H1 (cell line): ENCODE results near the gene PTPRD. TPM values are rescaled to one million over a fixed set of nuclear protein-coding genes. Genes with fewer than 3 reads are reported as not detected.

Experiments
- CTCF ChIA-PET: fragments of 300-600 bp; sonication (Branson Sonifier 250); formaldehyde crosslinking; loops from one replicate; lab custom pipeline; 2021; ENCODE audit not compliant: partially characterized antibody; lab: Charles Lee
- POLR2A ChIA-PET: fragments of 300-600 bp; sonication (Branson Sonifier 250); formaldehyde crosslinking; loops from one replicate; lab custom pipeline; 2021; ENCODE audit warnings: inconsistent platforms; ENCODE audit not compliant: partially characterized antibody; lab: Charles Lee
- DNase-seq, 2 experiments: peaks; one replicate each; pipeline versions ENCODE4 v3.0.0 to v3.0.0-alpha.2; 2010 to 2022; ENCODE audit warnings: low spot score in 2 of 2, low read depth in 1 of 2, mixed read lengths in 1 of 2
- FAIRE-seq: peaks from 2 replicates; lab custom pipeline; 2011; peaks lifted over from hg19 to GRCh38; lab: Jason Lieb, UNC
- H2AFZ ChIP-seq: 2 replicates; pipeline ENCODE4 v1.8.1; 2012; ENCODE audit warnings: low read length, inconsistent platforms
- H2AK5ac ChIP-seq: 2 replicates; pipeline ENCODE4 v1.6.1; 2013; ENCODE audit warnings: low read depth, low read length
- H2BK120ac ChIP-seq: replicated peaks from 2 replicates; pipeline ENCODE3; 2013; ENCODE audit warnings: low read depth, low read length, inconsistent platforms
- H2BK12ac ChIP-seq: 2 replicates; pipeline ENCODE4 v1.6.1; 2013; ENCODE audit warnings: low read depth, low read length
- H2BK15ac ChIP-seq: 2 replicates; pipeline ENCODE4 v1.6.1; 2013; ENCODE audit warnings: low read length
- H2BK20ac ChIP-seq: 2 replicates; pipeline ENCODE4 v1.6.1; 2013; ENCODE audit warnings: low read length
- H2BK5ac ChIP-seq: 2 replicates; pipeline ENCODE4 v1.6.1; 2013; ENCODE audit warnings: low read depth, low read length
- H3K14ac ChIP-seq: 2 replicates; pipeline ENCODE4 v1.6.1; 2013; ENCODE audit warnings: inconsistent platforms; ENCODE audit not compliant: insufficient read length
- H3K18ac ChIP-seq: 2 replicates; pipeline ENCODE4 v1.6.1; 2013; ENCODE audit warnings: low read length; ENCODE audit errors: extremely low read depth
- H3K23ac ChIP-seq: 2 replicates; pipeline ENCODE4 v1.6.1; 2013; ENCODE audit warnings: inconsistent platforms; ENCODE audit not compliant: insufficient read length
- H3K23me2 ChIP-seq: 2 replicates; pipeline ENCODE4 v1.6.1; 2013; ENCODE audit warnings: low read depth, low read length
- H3K27ac ChIP-seq: 2 replicates; pipeline ENCODE4 v1.6.1; 2011; ENCODE audit warnings: low read depth, low read length, inconsistent platforms
- H3K27me3 ChIP-seq, 4 experiments: replicated peaks in 1 of 4; 1 replicate in 1 of 4; 2 replicates in 3 of 4; pipeline versions ENCODE4 v1.6.1 to v1.8.1; 2011 to 2013; ENCODE audit warnings: low read length in 3 of 4, mild to moderate bottlenecking in 3 of 4, inconsistent platforms in 2 of 4, mixed read lengths in 2 of 4, moderate library complexity in 1 of 4; ENCODE audit not compliant: control insufficient read depth in 3 of 4, insufficient read depth in 3 of 4; ENCODE audit errors: extremely low read depth in 1 of 4
- H3K36me3 ChIP-seq, 4 experiments: 2 replicates each; pipeline versions ENCODE4 v1.6.1 to v1.8.1; 2011 to 2013; ENCODE audit warnings: mild to moderate bottlenecking in 4 of 4, low read length in 3 of 4, moderate library complexity in 2 of 4, control low read depth in 1 of 4, inconsistent platforms in 1 of 4; ENCODE audit not compliant: insufficient read depth in 4 of 4, control insufficient read depth in 2 of 4
- H3K4ac ChIP-seq: replicated peaks from 2 replicates; pipeline ENCODE3; 2013; ENCODE audit warnings: low read length, low read depth, mixed read lengths, inconsistent platforms; ENCODE audit not compliant: insufficient read length
- H3K4me1 ChIP-seq, 4 experiments: replicated peaks in 1 of 4; 1 replicate in 1 of 4; 2 replicates in 3 of 4; pipeline versions ENCODE4 v1.6.1 to v1.8.1; 2011 to 2013; ENCODE audit warnings: low read length in 3 of 4, inconsistent platforms in 2 of 4, mixed read lengths in 1 of 4; ENCODE audit not compliant: insufficient read depth in 4 of 4, control insufficient read depth in 3 of 4
- H3K4me2 ChIP-seq, 2 experiments: 2 replicates each; pipeline versions ENCODE4 v1.6.1 to v1.8.1; 2011 to 2013; ENCODE audit warnings: low read depth in 2 of 2, low read length in 2 of 2, control low read depth in 1 of 2, inconsistent platforms in 1 of 2, mild to moderate bottlenecking in 1 of 2; ENCODE audit not compliant: insufficient read depth in 1 of 2
- H3K4me3 ChIP-seq, 4 experiments: fragments of 200-600, 300-600 bp in 1 of 4; sonication (generic), shearing (Covaris generic), sonication (Bioruptor Twin) in 1 of 4; 2 replicates each; pipeline versions ENCODE4 v1.5.1 to v1.8.1; 2011 to 2016; ENCODE audit warnings: low read length in 4 of 4, low read depth in 3 of 4, control low read depth in 2 of 4, inconsistent platforms in 2 of 4, mild to moderate bottlenecking in 2 of 4, mixed read lengths in 1 of 4, moderate library complexity in 1 of 4; ENCODE audit not compliant: insufficient read depth in 2 of 4; ENCODE audit errors: extremely low read depth in 1 of 4
- H3K56ac ChIP-seq: replicated peaks from 2 replicates; pipeline ENCODE3; 2013; ENCODE audit warnings: low read depth, mild to moderate bottlenecking, mixed read lengths, low read length, inconsistent platforms; ENCODE audit not compliant: insufficient read length
- H3K79me1 ChIP-seq: 2 replicates; pipeline ENCODE4 v1.6.1; 2013; ENCODE audit warnings: low read depth, low read length, control low read depth
- H3K79me2 ChIP-seq, 2 experiments: 2 replicates each; pipeline versions ENCODE4 v1.6.1 to v1.8.1; 2012 to 2013; ENCODE audit warnings: low read length in 2 of 2, mild to moderate bottlenecking in 2 of 2, inconsistent platforms in 1 of 2; ENCODE audit not compliant: insufficient read depth in 2 of 2, control insufficient read depth in 1 of 2
- H3K9ac ChIP-seq, 4 experiments: replicated peaks in 1 of 4; 1 replicate in 1 of 4; 2 replicates in 3 of 4; pipeline versions ENCODE4 v1.6.1 to v1.8.1; 2011 to 2013; ENCODE audit warnings: low read depth in 3 of 4, low read length in 3 of 4, control low read depth in 2 of 4, mild to moderate bottlenecking in 2 of 4, moderate library complexity in 2 of 4, inconsistent platforms in 1 of 4; ENCODE audit errors: extremely low read depth in 1 of 4
- H3K9me3 ChIP-seq, 2 experiments: 2 replicates each; pipeline versions ENCODE4 v1.6.1 to v1.8.1; 2012 to 2013; ENCODE audit warnings: mild to moderate bottlenecking in 2 of 2, moderate library complexity in 2 of 2, control low read depth in 1 of 2, inconsistent platforms in 1 of 2, low read depth in 1 of 2, low read length in 1 of 2, mixed read lengths in 1 of 2; ENCODE audit not compliant: insufficient read depth in 2 of 2
- H4K20me1 ChIP-seq, 2 experiments: replicated peaks in 1 of 2; 2 replicates each; pipeline versions ENCODE3 to v1.8.1; 2011 to 2013; ENCODE audit warnings: inconsistent platforms in 2 of 2, low read length in 2 of 2, mild to moderate bottlenecking in 1 of 2; ENCODE audit not compliant: insufficient read depth in 2 of 2, control insufficient read depth in 1 of 2
- H4K5ac ChIP-seq: 2 replicates; pipeline ENCODE4 v1.6.1; 2013; ENCODE audit warnings: low read length, low read depth, mixed read lengths, inconsistent platforms; ENCODE audit not compliant: insufficient read length
- H4K8ac ChIP-seq: 2 replicates; pipeline ENCODE4 v1.8.0; 2013; ENCODE audit warnings: mild to moderate bottlenecking, moderate library complexity, low read length, inconsistent platforms; ENCODE audit not compliant: insufficient read depth; ENCODE audit errors: extremely low read depth
- H4K91ac ChIP-seq: replicated peaks from 2 replicates; pipeline ENCODE3; 2013; ENCODE audit warnings: low read length, mixed read lengths, inconsistent platforms; ENCODE audit not compliant: insufficient read length
- BRCA1 ChIP-seq: IDR thresholded peaks from 2 replicates; pipeline ENCODE4 v1.6.1; 2012; ENCODE audit warnings: low read depth, low read length, improper control_type of control experiment
- CREB1 ChIP-seq: IDR thresholded peaks from 2 replicates; pipeline ENCODE4 v1.6.1; 2012; ENCODE audit warnings: inconsistent platforms
- CTBP2 ChIP-seq: IDR thresholded peaks from 2 replicates; pipeline ENCODE4 v1.7.0; 2011; ENCODE audit warnings: borderline replicate concordance, mild to moderate bottlenecking, moderate library complexity, mixed read lengths, low read length; ENCODE audit not compliant: insufficient read depth, insufficient read length
- EGR1 ChIP-seq: IDR thresholded peaks from 2 replicates; pipeline ENCODE4 v1.6.1; 2011; ENCODE audit warnings: low read depth, low read length, borderline replicate concordance
- EP300 ChIP-seq, 2 experiments: IDR thresholded peaks; 1 replicate in 1 of 2; 2 replicates in 1 of 2; pipeline ENCODE4 v1.6.1; 2011 to 2012; ENCODE audit warnings: low read depth in 2 of 2, low read length in 2 of 2, mild to moderate bottlenecking in 2 of 2, borderline replicate concordance in 1 of 2, inconsistent platforms in 1 of 2, moderate library complexity in 1 of 2
- GABPA ChIP-seq: IDR thresholded peaks from 2 replicates; pipeline ENCODE4 v1.6.1; 2011; ENCODE audit warnings: mild to moderate bottlenecking, low read length, moderate library complexity, borderline replicate concordance; ENCODE audit not compliant: insufficient read depth
- KDM4A ChIP-seq: IDR thresholded peaks from one replicate; pipeline ENCODE4 v1.7.1; 2012; ENCODE audit warnings: low read depth, mild to moderate bottlenecking, moderate library complexity, low read length, inconsistent platforms; ENCODE audit not compliant: severe bottlenecking
- NRF1 ChIP-seq: IDR thresholded peaks from 2 replicates; pipeline ENCODE4 v1.6.1; 2011; ENCODE audit warnings: mild to moderate bottlenecking, low read depth, low read length, improper control_type of control experiment
- POLR2AphosphoS5 ChIP-seq: IDR thresholded peaks from 2 replicates; pipeline ENCODE4 v1.6.1; 2011; ENCODE audit warnings: low read depth, low read length
- RNF2 ChIP-seq: fragments of 200-900, 300-1000 bp; sonication (generic); IDR thresholded peaks from 2 replicates; pipeline ENCODE4 v1.7.1; 2016; ENCODE audit warnings: borderline replicate concordance, low read depth, mild to moderate bottlenecking, antibody characterized with exemption, low read length; ENCODE audit not compliant: poor library complexity, severe bottlenecking; ENCODE audit errors: missing control alignments
- SP4 ChIP-seq: IDR thresholded peaks from 2 replicates; pipeline ENCODE4 v1.6.1; 2012; ENCODE audit warnings: low read length, inconsistent platforms
- TAF7 ChIP-seq: optimal IDR thresholded peaks from 2 replicates; pipeline ENCODE3; 2011; ENCODE audit warnings: low read depth, mild to moderate bottlenecking, inconsistent platforms, low read length, moderate library complexity, borderline replicate concordance
- TBP ChIP-seq: IDR thresholded peaks from 2 replicates; pipeline ENCODE4 v1.6.1; 2011; ENCODE audit warnings: low read depth, low read length, improper control_type of control experiment
- WGBS, 2 experiments: shearing (Covaris generic) in 1 of 2; methylation state at CpG; one replicate each; pipeline versions ENCODE4 v1.1.6 to v1.1.7; 2013 to 2015; ENCODE audit warnings: low lambda C conversion rate in 2 of 2, mixed read lengths in 2 of 2, inconsistent platforms in 1 of 2, low coverage in 1 of 2, missing lambda C conversion rate in 1 of 2; ENCODE audit not compliant: insufficient replicate concordance in 2 of 2, insufficient coverage in 1 of 2, insufficient read length in 1 of 2; ENCODE audit errors: extremely low coverage in 1 of 2, missing lambda C conversion rate in 1 of 2; 5-methylcytosine and 5-hydroxymethylcytosine counted together
- polyA plus RNA-seq, 7 experiments: library from polyadenylated mRNA; depleted of rRNA in 3 of 7; stranded (reverse) in 5 of 7; unstranded in 2 of 7; fragments of >200 nt in 5 of 7; fragments of 200-250 nt in 2 of 7; gene quantifications; 1 replicate in 5 of 7; 2 replicates in 1 of 7; 4 replicates in 1 of 7; pipeline versions ENCODE4 v1.2.1 to v1.2.3, GENCODE V29; 2011 to 2013; ENCODE audit warnings: missing spikeins in 2 of 7, mixed read lengths in 2 of 7
- total RNA-seq: library from RNA; stranded (reverse); fragmentation: NEBNext Ultra II Directional; extraction: Animal tissue kit (Norgen Biotek cat#: 25700); gene quantifications from 2 replicates; pipeline ENCODE4 v1.2.1, GENCODE V29; 2021
- TF ChIP-seq, protein P1 (sequence below): IDR thresholded peaks from 2 replicates; pipeline ENCODE4 v1.6.1; 2011; ENCODE audit warnings: low read depth, mild to moderate bottlenecking, low read length; ENCODE audit not compliant: insufficient read depth

Gene PTPRD
- total and polyA plus RNA-seq, 2 of the 8 experiments (the other 6 are each of a cell fraction or from before 2014, with no cell fraction given) = 17.2 to 77.0 TPM

DNA sequence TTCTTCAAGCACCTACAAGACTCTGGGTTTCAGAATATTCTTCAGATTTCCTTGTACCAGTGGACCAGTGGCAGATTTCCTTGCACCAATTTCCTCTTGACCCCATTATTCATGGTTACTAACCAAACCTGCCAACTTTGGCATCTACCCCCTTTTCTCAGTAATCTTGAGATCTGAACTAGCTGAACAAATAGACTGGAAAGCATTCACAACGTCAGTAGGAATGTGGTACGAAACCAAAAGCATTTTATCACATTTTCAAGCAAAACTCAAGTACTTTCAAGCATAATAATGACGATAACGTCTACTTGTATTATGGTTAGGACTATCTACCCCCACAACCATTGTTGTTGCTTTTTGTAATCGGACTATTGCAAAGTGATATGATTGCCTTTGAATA is 1217.3 kb downstream of the PTPRD start:
- Histone ChIP-seq H3K4ac (no peak overlapping the region), H3K9me3 (no peaks in the 10 kb centered on the region), H4K8ac (no peak overlapping the region), H3K18ac (no peak overlapping the region), H3K23ac (no peak overlapping the region), H3K23me2 (no peaks in the 10 kb centered on the region; the same call in 1 of the 2 replicates), H2BK20ac (no peak overlapping the region), H2AK5ac (no peak overlapping the region), H3K4me3 (no peak overlapping the region), H3K56ac (no peak overlapping the region), H2BK15ac (no peak overlapping the region), H3K79me2 (no peaks in the 10 kb centered on the region), H3K27me3 (no peaks in the 10 kb centered on the region), H4K5ac (no peak overlapping the region), H3K9ac (no peak overlapping the region), H3K14ac (no peak overlapping the region), H2AFZ (no peak overlapping the region), H3K36me3 (no peaks in the 10 kb centered on the region), H2BK5ac (no peak overlapping the region), H3K27ac (no peak overlapping the region), H3K4me1 (no peaks in the 10 kb centered on the region; a peak in 1 of 7 replicates), H2BK12ac (no peak overlapping the region), H3K4me2 (no peak overlapping the region), H4K20me1 (no peaks in the 10 kb centered on the region), H3K79me1 (no peaks in the 10 kb centered on the region), H2BK120ac (no peak overlapping the region), H4K91ac (no peak overlapping the region)
- CTCF ChIA-PET = interaction anchor here (1.0 kb wide), 1 partner anchor 8 kb away, joined by 3 read pairs; no protein-coding TSS in a partner anchor
- FAIRE-seq = no peak
- 97% methylated on average over 5 of the region's 5 CpGs; no CpG with 5 or more reads in 1 of the 2 experiments for WGBS, 2 experiments
- POLR2A ChIA-PET = no interaction called here
- no peak for DNase-seq
- no peak for TF ChIP-seq BRCA1
- no peak for TF ChIP-seq CREB1
- TF ChIP-seq CTBP2 = no peak
- no peak for TF ChIP-seq EGR1
- TF ChIP-seq RNF2 = no peak
- no peak for TF ChIP-seq EP300 (IDR thresholded peaks at IDR 0.05; ENCODE audit: borderline replicate concordance in 1 of 2, low read depth in 2 of 2, low read length in 2 of 2)
- no peak for TF ChIP-seq GABPA
- no peak for TF ChIP-seq NRF1
- no peak for TF ChIP-seq TBP
- TF ChIP-seq KDM4A = no peak
- TF ChIP-seq TAF7 = no peak
- no peak for TF ChIP-seq SP4
- no peak for TF ChIP-seq POLR2AphosphoS5
- TF ChIP-seq, protein P1, sequence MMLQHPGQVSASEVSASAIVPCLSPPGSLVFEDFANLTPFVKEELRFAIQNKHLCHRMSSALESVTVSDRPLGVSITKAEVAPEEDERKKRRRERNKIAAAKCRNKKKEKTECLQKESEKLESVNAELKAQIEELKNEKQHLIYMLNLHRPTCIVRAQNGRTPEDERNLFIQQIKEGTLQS = no peak
